ENCODE results near the gene FFAR2.

FFAR2 gene

DNA sequence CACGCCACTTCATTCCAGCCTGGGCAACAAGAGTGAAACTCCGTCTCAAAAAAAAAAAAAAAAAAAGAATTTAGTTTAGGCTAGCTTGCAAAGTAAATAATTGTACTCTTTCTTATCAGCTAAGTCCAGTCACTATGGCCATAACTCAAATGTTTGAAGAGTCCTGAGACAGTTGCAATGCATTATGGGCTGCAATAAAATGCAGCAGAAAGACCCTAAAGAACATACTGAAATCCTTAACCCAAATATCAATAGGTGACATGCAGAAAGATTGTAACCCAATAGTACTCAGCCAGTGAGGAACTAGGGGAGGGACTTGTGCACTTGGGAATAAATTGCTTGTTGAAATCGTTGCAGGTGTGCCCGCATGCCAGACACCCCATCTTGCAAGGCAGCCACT, 20.9 kb upstream of the FFAR2 start:
- DNase-seq = no peak

DNA sequence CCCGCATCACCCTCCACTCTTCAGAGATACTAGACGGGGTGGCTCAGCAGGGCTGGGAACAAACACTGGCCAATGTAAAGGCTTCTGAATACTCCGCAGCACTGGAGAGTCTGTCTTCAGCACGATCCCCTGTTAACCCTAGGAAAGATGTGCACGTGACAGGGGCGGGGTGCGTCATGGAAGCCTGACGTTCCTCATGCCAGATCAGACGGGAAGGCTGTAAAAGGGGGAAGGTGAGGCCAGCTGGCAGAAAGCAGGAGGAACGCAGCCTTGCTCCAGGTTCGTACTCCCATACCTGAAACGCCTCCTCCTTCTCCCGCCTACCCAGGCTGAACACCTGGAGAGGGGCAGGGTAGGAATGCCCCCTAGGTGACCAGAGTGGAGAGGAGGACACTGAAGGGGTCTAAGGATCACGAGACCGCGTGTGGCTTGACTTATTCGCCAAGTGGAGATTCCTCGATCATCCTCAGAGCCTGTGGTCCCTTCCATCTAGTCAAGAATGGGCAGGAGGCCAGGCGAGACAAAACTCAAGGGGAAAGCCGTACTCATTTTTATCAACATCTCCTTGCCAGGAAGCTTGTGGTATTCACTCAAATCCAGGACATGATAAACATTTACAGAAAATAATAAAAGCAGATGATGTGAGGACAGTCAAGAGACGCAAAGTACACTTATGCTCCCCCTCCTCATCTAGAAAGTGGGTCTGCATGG, 18.2 kb upstream of the FFAR2 start:
- no peak for DNase-seq

- no peak for DNase-seq
Measured at GRCh38 chr19:35430409-35431144, 17.5 kb upstream of the FFAR2 start.

DNA sequence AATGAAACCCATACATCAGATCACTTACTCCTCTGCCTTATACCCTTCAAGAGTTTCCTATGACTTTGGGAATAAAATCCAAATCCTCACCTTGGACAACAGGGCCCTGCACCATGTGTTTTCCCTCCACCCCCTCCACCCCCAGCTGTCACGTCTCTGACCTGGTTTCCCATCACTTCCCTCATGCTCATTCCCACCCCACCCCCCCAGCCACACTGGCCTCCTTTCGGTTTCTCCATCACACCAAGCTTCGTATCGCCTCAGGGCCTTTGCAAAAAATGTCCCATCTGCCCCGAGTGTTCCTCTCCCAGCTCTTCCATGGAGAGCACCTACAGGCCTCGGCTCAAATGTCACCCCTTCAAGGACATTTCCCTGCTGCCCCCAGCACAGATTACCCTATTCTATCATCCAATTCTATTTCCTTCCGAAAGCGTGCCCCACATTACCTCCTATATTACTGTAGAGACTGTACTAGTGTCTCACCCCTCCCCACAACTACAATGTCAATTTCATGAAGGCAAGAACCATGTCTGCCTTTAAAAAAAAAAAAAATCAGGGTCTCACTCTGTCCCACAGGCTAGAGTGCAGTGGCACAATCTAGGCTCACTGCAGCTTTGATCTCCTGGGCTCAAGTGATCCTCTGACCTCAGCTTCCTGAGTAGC, 16.8 kb upstream of the FFAR2 start:
- no peak for DNase-seq

DNA sequence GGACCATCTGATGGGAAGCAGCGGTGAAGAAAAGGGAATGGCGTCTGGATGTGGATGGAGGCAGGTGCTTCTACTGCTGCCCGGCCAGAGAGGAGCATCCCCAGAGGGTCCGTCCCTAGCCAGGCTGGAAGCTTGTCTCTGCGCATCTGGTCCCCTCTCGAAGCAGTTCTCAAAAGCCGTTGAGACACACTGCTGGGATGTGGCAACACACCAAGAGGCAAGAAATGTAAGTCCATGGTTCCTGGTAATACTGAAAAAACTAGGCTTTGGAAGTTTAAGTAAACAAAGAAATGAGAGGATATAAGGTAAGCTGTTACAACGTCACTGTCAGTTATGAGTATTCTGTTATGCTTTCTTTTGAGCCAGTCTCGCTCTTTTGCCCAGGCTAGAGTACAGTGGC, 15.1 kb upstream of the FFAR2 start:
- no peak for DNase-seq

GRCh38 chr19:35433448-35433847, 14.6 kb upstream of the FFAR2 start:
- no peak for DNase-seq

GRCh38 chr19:35435896-35436295, 12.2 kb upstream of the FFAR2 start:
- no peak for DNase-seq

- peak; percentile 9 for DNase-seq
Measured at GRCh38 chr19:35436477-35437405, 11.3 kb upstream of the FFAR2 start.

GRCh38 chr19:35437406-35437951, 10.6 kb upstream of the FFAR2 start:
- no peak for DNase-seq

- DNase-seq = no peak
Measured at GRCh38 chr19:35438096-35438495, 10.0 kb upstream of the FFAR2 start.

DNA sequence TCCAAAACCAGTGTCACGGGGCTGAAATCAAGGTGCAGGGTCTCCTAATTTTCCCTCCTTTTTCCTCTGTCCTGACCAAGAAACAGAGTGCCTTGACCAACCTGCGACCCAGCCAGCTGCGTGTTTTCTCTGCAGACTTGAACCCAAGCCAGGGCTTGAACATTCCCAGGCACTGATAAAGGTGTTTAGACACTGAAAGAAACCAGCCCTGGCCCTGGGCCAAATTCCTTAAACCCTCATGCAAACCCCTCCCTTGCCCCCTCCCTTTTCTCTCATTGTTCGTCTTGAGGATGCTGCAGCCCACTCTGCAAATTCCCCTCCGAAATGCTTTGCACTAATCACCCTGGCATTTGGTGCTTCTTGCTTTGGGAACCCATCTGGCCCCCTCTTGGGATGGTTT, 9.5 kb upstream of the FFAR2 start:
- no peak for DNase-seq

DNA sequence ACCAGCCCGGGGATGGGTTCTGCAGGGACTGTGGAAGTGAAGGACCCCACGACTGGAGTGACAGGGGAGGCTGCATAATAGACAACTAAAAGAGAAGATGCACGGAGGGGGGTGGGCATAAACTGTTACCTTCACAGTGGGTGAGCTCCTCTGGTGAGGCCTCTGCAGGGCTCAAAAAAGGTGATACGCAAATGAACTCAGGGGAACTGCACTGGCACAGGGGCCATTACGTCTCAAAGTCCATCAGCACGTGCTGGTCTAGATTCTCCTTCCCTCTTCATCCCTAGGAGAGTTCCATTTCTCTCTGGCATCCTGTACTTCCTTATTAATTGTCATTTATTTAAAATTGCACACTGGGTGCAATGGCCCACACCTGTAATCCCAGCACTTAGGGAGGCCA, 8.1 kb upstream of the FFAR2 start:
- no peak for DNase-seq

GRCh38 chr19:35442091-35442490, 6.0 kb upstream of the FFAR2 start:
- DNase-seq = no peak

- no peak for DNase-seq
Measured at GRCh38 chr19:35444735-35445134, 3.3 kb upstream of the FFAR2 start.

GRCh38 chr19:35445826-35446593, 2.0 kb upstream of the FFAR2 start:
- DNase-seq = peak; percentile 20

DNA sequence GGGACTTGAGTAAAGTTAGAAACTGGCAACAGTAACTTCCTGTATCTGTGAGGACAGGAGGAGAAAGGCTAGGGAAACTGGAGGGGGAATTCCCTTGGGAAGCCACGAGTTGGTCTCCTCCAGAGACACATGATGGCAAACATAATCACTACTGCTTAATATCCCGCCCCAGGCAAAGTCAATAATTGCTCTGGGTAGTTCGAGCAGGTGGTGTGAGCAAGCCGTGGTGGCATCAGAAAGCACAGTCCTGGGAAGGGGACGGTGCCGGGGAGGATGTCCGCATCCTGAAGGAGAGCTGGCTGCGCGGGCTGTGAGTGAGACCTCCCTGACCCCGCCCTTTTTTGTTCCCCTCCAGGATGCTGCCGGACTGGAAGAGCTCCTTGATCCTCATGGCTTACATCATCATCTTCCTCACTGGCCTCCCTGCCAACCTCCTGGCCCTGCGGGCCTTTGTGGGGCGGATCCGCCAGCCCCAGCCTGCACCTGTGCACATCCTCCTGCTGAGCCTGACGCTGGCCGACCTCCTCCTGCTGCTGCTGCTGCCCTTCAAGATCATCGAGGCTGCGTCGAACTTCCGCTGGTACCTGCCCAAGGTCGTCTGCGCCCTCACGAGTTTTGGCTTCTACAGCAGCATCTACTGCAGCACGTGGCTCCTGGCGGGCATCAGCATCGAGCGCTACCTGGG, 1.4 kb downstream of the FFAR2 start:
- DNase-seq = no peak

DNA sequence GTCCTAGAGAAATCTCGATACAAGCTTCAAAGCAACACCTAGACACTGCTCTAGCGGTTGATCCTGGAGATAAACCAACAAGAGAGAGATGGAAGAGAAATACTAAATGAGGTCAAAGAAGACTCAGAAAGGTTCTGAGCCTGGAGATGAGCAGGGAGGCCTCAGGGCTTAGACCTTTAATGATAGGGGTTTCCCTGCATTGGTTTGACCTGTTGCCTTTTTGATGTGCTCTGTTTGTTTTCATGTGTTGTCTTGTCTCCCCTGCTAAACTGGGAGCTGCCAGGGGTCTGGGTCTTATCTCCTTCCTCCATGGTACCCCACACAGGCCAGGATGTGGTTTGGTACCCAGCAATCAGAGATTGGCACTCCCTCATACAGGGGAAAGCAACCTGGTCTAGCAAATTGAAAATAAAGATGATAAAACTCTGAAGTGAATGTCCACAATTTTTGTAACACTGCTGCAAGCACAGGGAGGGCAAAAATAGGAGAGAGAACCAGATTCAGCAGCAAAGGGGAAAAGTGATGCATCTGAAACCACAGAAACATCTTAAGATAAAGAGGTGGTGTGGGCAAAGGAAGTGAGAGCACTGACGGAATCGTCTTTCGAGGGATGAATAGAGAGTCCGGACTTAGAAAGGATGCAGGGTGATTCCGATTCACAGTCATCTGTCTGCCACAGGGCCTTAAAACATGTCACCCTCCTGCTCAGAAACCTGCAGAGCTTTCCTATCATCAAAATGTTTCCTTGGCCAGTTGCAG, 3.5 kb downstream of the FFAR2 start:
- DNase-seq = peak; percentile 14

- DNase-seq = no peak
Measured at GRCh38 chr19:35454663-35455062, 6.6 kb downstream of the FFAR2 start.

DNA sequence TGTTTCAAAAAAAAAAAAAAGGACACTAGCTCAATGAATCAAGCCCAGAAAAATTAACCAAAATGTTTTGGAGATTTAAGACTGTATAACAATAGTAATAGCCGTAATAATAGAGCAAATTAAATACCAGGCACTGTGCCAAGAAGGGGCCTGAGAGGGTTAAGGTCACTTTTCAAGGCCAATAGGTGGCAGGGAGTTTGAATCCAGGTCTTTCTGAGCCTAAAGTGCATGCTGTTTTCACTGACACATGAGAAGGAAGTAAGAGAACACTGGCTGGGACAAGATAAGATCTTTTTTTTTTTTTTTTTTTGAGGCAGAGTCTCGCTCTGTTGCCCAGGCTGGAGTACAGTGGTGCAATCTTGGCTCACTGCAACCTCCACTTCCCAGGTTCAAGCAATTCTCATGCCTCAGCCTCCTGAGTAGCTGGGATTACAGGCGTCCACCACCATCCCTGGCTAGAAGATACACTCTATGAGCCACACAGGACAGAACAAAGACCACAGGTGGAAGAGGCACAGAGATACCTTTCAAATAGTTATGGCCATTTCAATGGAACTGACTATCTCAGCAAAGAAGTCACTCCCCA, 7.7 kb downstream of the FFAR2 start:
- no peak for DNase-seq

- DNase-seq = no peak
Measured at GRCh38 chr19:35457173-35457572, 9.1 kb downstream of the FFAR2 start.

Data from activated naive CD4-positive, alpha-beta T cell treated with Interleukin-2 at 50 U/mL for 16 hours (primary cell).